B cell (primary cell): Measurements from ENCODE around the gene PRKN. TPM values are rescaled to one million over a fixed set of nuclear protein-coding genes. Genes with fewer than 3 reads are reported as not detected.

Experiments used
- ATAC-seq: fragments of 200-7000 bp; cut with Tn5 transposase; one replicate; pipeline ENCODE4 v1.10.0; 2021; ENCODE audit warnings: low read depth, mild to moderate bottlenecking, moderate number of reproducible peaks, moderate library complexity
- CTCF ChIA-PET: fragments of 350-600 bp; sonication (Branson Sonifier 250); formaldehyde crosslinking; loops from one replicate; lab custom pipeline; 2021; ENCODE audit warnings: antibody characterized with exemption, inconsistent platforms; lab: Charles Lee
- POLR2A ChIA-PET: fragments of 350-600 bp; sonication (Branson Sonifier 250); formaldehyde crosslinking; loops from one replicate; lab custom pipeline; 2021; ENCODE audit warnings: antibody characterized with exemption; lab: Charles Lee
- DNase-seq: peaks from one replicate; pipeline ENCODE4 v3.0.0; 2013
- H2AFZ ChIP-seq: 2 replicates; pipeline ENCODE4 v1.6.1; 2012; ENCODE audit warnings: mild to moderate bottlenecking, low read depth, low read length; ENCODE audit not compliant: insufficient read depth, poor library complexity, severe bottlenecking
- H3K27ac ChIP-seq, 2 donors: 1 replicate in 1 of 2; 2 replicates in 1 of 2; pipeline ENCODE4 v1.5.1; 2012 to 2013; ENCODE audit warnings: low read length in 2 of 2, mild to moderate bottlenecking in 2 of 2, moderate library complexity in 1 of 2
- H3K27me3 ChIP-seq, 4 experiments: fragments of 200-600 bp in 1 of 4; sonication (generic) in 1 of 4; replicated peaks in 1 of 4; 1 replicate in 2 of 4; 2 replicates in 2 of 4; pipeline versions ENCODE4 v1.6.1 to v1.7.0; 2013 to 2016; ENCODE audit warnings: low read length in 3 of 4, mild to moderate bottlenecking in 2 of 4, mixed read lengths in 1 of 4, moderate library complexity in 1 of 4; ENCODE audit not compliant: insufficient read depth in 4 of 4, control insufficient read depth in 3 of 4; ENCODE audit errors: control extremely low read depth in 1 of 4
- H3K36me3 ChIP-seq, 2 experiments: replicated peaks in 1 of 2; 1 replicate in 1 of 2; 2 replicates in 1 of 2; pipeline versions ENCODE4 v1.6.1 to v1.7.1; 2013; ENCODE audit warnings: low read length in 1 of 2; ENCODE audit not compliant: insufficient read depth in 2 of 2, control insufficient read depth in 1 of 2; ENCODE audit errors: control extremely low read depth in 1 of 2, extremely low read depth in 1 of 2
- H3K4me1 ChIP-seq, 2 donors: fragments of 200-600 bp in 1 of 2; sonication (generic) in 1 of 2; 1 replicate in 1 of 2; 2 replicates in 1 of 2; pipeline versions ENCODE4 v1.5.1 to v1.6.1; 2013 to 2017; ENCODE audit warnings: low read length in 2 of 2; ENCODE audit not compliant: control insufficient read depth in 2 of 2, insufficient read depth in 2 of 2
- H3K4me2 ChIP-seq: replicated peaks from 2 replicates; pipeline ENCODE3; 2012; ENCODE audit warnings: mild to moderate bottlenecking, low read depth, low read length; ENCODE audit not compliant: poor library complexity, severe bottlenecking
- H3K4me3 ChIP-seq, 5 experiments: fragments of 200-600 bp in 1 of 5; sonication (generic) in 1 of 5; 1 replicate in 3 of 5; 2 replicates in 2 of 5; pipeline versions ENCODE4 v1.5.1 to v1.7.0; 2011 to 2016; ENCODE audit warnings: low read length in 4 of 5, mild to moderate bottlenecking in 4 of 5, low read depth in 2 of 5, control low read depth in 1 of 5, moderate library complexity in 1 of 5; ENCODE audit not compliant: insufficient read depth in 1 of 5; ENCODE audit errors: control extremely low read depth in 1 of 5, extremely low read depth in 1 of 5
- H3K79me2 ChIP-seq: fragments of 200-600 bp; sonication (generic); one replicate; pipeline ENCODE4 v1.6.0; 2016; ENCODE audit warnings: low read length; ENCODE audit not compliant: control insufficient read depth, insufficient read depth
- H3K9ac ChIP-seq: fragments of 200-600 bp; sonication (generic); 2 replicates; pipeline ENCODE4 v1.6.1; 2017; ENCODE audit warnings: mild to moderate bottlenecking, low read length, moderate library complexity
- H3K9me3 ChIP-seq, 3 donors: one replicate each; pipeline versions ENCODE4 v1.6.1 to v1.7.1; 2013; ENCODE audit warnings: low read length in 2 of 3; ENCODE audit not compliant: control insufficient read depth in 2 of 3, insufficient read depth in 1 of 3; ENCODE audit errors: control extremely low read depth in 1 of 3
- H4K20me1 ChIP-seq: 2 replicates; pipeline ENCODE4 v1.6.0; 2012; ENCODE audit warnings: mild to moderate bottlenecking, low read length; ENCODE audit not compliant: insufficient read depth, control insufficient read depth, poor library complexity, severe bottlenecking
- H3K27ac Mint-ChIP-seq: one replicate; pipeline ENCODE4 v1.8.0; 2021; ENCODE audit warnings: mixed read lengths
- H3K27me3 Mint-ChIP-seq: one replicate; pipeline ENCODE4 v1.8.0; 2021; ENCODE audit warnings: mixed read lengths
- H3K4me1 Mint-ChIP-seq: one replicate; pipeline ENCODE4 v1.8.0; 2021; ENCODE audit warnings: mixed read lengths
- H3K4me3 Mint-ChIP-seq: one replicate; pipeline ENCODE4 v1.8.0; 2021; ENCODE audit warnings: mixed read lengths
- H3K9me3 Mint-ChIP-seq: one replicate; pipeline ENCODE4 v1.8.0; 2022; ENCODE audit warnings: mixed read lengths; ENCODE audit not compliant: insufficient read depth
- EZH2 ChIP-seq: IDR thresholded peaks from 2 replicates; pipeline ENCODE4 v1.6.1; 2012; ENCODE audit warnings: borderline replicate concordance, low read depth, mild to moderate bottlenecking, moderate library complexity, low read length; ENCODE audit not compliant: insufficient read depth, poor library complexity, severe bottlenecking
- WGBS: methylation state at CpG from one replicate; pipeline ENCODE4 v1.1.5; 2013; ENCODE audit warnings: missing lambda C conversion rate; ENCODE audit not compliant: insufficient coverage; 5-methylcytosine and 5-hydroxymethylcytosine counted together
- intact Hi-C: fragments of 100-400 bp; cut with micrococcal nuclease; formaldehyde crosslinking; loops from one replicate; pipeline ENCODE4 v1.10.0; 2022
- polyA plus RNA-seq: library from polyadenylated mRNA; depleted of rRNA; stranded (reverse); fragments of >200 nt; gene quantifications from 2 replicates; pipeline ENCODE4 v1.2.3, GENCODE V29; 2012
- total RNA-seq, 2 donors: library from RNA; stranded (reverse); fragments of 120-200 nt in 1 of 2; gene quantifications; 1 replicate in 1 of 2; 2 replicates in 1 of 2; pipeline versions ENCODE4 v1.2.3 to v1.2.4, GENCODE V29; 2013 to 2022
- TF ChIP-seq, protein P1 (sequence below): fragments of 200-600 bp; IDR thresholded peaks from one replicate; pipeline ENCODE4 v1.8.0; 2022; ENCODE audit warnings: antibody characterized with exemption, mild to moderate bottlenecking

The PRKN gene
- total and polyA plus RNA-seq, 2 donors (not counting 1 experiment from before 2014, with no cell fraction given), result 1.6 to 6.2 TPM

DNA sequence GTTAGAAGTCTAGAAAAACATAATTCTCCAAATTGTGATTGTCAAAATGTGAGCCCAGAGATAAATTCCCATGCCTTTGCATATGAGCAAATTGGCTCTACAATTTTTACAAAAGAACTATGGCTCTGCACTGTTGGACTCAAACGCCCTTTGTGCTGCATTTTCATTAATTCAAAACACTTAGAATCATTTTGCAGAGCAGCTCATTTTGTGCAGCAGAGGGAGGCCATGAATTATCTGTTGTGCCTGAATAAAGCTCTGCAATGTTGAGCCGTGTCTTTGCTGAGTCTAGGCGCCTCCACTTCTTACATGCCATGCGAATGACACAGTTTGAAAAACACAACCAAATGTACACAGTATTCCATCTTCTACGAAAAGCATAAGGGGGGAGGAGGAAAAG is 230.2 kb downstream of the PRKN start:
- Histone ChIP-seq H3K27me3 (no peaks in the 10 kb centered on the region), H3K27ac (no peak overlapping the region), H3K4me2 (no peak overlapping the region), H3K9ac (no peak overlapping the region), H2AFZ (no peak overlapping the region), H3K4me3 (no peak overlapping the region), H3K36me3 (no peaks in the 10 kb centered on the region), H4K20me1 (no peaks in the 10 kb centered on the region), H3K9me3 (peaks cover 0 to 2% (median 0%) of the 10 kb centered on the region in 3 donors), H3K4me1 (no peaks in the 10 kb centered on the region), H3K79me2 (no peaks in the 10 kb centered on the region)
- POLR2A ChIA-PET, result no interaction called here
- Mint-ChIP-seq H3K27me3 (no peaks in the 10 kb centered on the region), H3K27ac (no peak overlapping the region), H3K9me3 (peaks cover 2% of the 10 kb centered on the region), H3K4me3 (no peak overlapping the region), H3K4me1 (no peaks in the 10 kb centered on the region)
- CTCF ChIA-PET, result no interaction called here
- no peak for ATAC-seq
- TF ChIP-seq EZH2, result no peak
- TF ChIP-seq, protein P1, sequence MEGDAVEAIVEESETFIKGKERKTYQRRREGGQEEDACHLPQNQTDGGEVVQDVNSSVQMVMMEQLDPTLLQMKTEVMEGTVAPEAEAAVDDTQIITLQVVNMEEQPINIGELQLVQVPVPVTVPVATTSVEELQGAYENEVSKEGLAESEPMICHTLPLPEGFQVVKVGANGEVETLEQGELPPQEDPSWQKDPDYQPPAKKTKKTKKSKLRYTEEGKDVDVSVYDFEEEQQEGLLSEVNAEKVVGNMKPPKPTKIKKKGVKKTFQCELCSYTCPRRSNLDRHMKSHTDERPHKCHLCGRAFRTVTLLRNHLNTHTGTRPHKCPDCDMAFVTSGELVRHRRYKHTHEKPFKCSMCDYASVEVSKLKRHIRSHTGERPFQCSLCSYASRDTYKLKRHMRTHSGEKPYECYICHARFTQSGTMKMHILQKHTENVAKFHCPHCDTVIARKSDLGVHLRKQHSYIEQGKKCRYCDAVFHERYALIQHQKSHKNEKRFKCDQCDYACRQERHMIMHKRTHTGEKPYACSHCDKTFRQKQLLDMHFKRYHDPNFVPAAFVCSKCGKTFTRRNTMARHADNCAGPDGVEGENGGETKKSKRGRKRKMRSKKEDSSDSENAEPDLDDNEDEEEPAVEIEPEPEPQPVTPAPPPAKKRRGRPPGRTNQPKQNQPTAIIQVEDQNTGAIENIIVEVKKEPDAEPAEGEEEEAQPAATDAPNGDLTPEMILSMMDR, result no peak
- no peak for DNase-seq
- intact Hi-C loops, result no loop called here
- WGBS, result no CpG with 5 or more reads among the region's 5 CpGs

DNA sequence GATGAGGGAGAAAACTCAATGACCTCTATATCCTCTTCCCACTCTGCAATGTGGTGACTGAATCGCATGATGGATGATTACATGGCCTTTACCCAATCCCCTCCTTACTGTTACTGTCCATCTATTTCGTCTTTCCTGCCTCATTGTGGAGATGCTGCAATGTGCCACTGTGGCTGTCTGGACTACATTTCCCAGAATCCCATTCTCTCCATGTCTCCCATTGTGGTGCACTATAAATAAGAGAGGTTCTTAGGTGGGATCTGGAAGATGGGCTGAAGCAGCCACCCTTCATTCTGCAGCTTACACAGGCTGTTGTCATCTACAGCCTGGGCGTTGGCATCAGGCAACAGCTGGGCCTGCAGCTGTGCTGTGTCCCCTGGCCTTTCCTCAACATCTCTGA is 233.6 kb downstream of the PRKN start:
- peaks cover 2% of the 10 kb centered on the region for H3K9me3 Mint-ChIP-seq
- ChIA-PET CTCF (no interaction called here), POLR2A (no interaction called here)
- no peak for ATAC-seq
- Histone ChIP-seq H3K9me3 (peaks cover 0 to 6% (median 0%) of the 10 kb centered on the region in 3 donors), H2AFZ (no peak overlapping the region), H3K4me3 (no peak overlapping the region), H4K20me1 (no peaks in the 10 kb centered on the region), H3K9ac (no peak overlapping the region), H3K4me2 (no peak overlapping the region), H3K27ac (no peak overlapping the region), H3K27me3 (no peaks in the 10 kb centered on the region), H3K79me2 (no peaks in the 10 kb centered on the region), H3K36me3 (no peaks in the 10 kb centered on the region), H3K4me1 (no peaks in the 10 kb centered on the region)
- intact Hi-C loops, result no loop called here
- WGBS, result 86% methylated on average over 2 of the region's 3 CpGs
- DNase-seq, result no peak
- H3K27ac Mint-ChIP-seq, result no peak overlapping the region
- TF ChIP-seq, protein P1, result no peak
- TF ChIP-seq EZH2, result no peak
- no peaks in the 10 kb centered on the region for H3K4me1 Mint-ChIP-seq
- H3K27me3 Mint-ChIP-seq, result no peaks in the 10 kb centered on the region
- H3K4me3 Mint-ChIP-seq, result no peak overlapping the region
